ENCODE results near the gene COG2. TPM values are rescaled to one million over a fixed set of nuclear protein-coding genes. Genes with fewer than 3 reads are reported as not detected.

COG2 gene
- total and polyA plus RNA-seq, 2 of the 13 experiments (the other 11 are each of a cell fraction or from before 2014, with no cell fraction given) = 16.8 to 36.3 TPM

DNA sequence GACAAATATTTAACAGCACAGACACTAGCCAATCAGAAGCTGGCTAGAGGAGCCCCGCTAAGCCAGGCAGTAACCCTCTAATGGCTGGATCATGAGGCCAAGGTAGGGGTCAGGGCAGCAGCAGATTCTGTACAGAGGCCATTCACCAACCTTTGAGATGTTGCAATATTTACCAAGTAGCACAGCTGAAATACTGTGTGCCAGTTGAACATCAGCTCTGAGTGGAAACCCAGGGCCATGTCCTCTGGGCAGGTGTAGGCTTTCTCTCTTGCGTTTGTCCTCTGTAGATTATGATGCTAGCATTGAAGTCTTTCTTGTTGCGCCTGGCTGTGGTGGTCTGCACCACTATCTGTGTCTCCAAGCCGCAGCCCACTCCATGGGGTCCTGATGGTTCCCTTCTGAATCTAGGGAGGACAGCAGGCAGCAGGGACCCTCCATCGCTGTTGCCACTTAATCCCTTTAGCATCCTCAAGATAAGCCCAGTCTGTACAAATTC lies 2.5 kb upstream of the COG2 start (continued):
- TF ChIP-seq, protein P1, sequence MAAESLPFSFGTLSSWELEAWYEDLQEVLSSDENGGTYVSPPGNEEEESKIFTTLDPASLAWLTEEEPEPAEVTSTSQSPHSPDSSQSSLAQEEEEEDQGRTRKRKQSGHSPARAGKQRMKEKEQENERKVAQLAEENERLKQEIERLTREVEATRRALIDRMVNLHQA (CRISPR knock-in tag; IDR thresholded peaks at IDR 0.05) = no peak
- TF ChIP-seq HES4 (CRISPR knock-in tag; IDR thresholded peaks at IDR 0.05; ENCODE audit: borderline replicate concordance) (no peak), HOXD1 (CRISPR knock-in tag; IDR thresholded peaks at IDR 0.05) (0 out of 2 replicates have a peak, but pooled peaks have one; percentile 45), CSRNP2 (CRISPR knock-in tag; conservative IDR thresholded peaks at IDR 0.05; ENCODE audit: low read depth) (no peak), SOX13 (IDR thresholded peaks at IDR 0.05) (no peak), SOX13 (CRISPR knock-in tag; conservative IDR thresholded peaks at IDR 0.05 in 1 of 2, IDR thresholded peaks at IDR 0.05 in 1 of 2) (peak in 1 of 2 experiments; percentile 90; a peak in 2 of 4 replicates), ZMYM2 (CRISPR knock-in tag; IDR thresholded peaks at IDR 0.05) (no peak), ZNF160 (CRISPR knock-in tag; IDR thresholded peaks at IDR 0.05) (no peak), CBX1 (IDR thresholded peaks at IDR 0.05; ENCODE audit: low read depth) (peak; percentile 35), ZNF235 (CRISPR knock-in tag; IDR thresholded peaks at IDR 0.05; ENCODE audit: borderline replicate concordance) (no peak), POLR2A (IDR thresholded peaks at IDR 0.05; ENCODE audit: insufficient read depth in 1 of 2, low read depth in 2 of 2, low read length in 2 of 2) (no peak), E2F1 (CRISPR knock-in tag; IDR thresholded peaks at IDR 0.05) (no peak), SPEN (CRISPR knock-in tag; IDR thresholded peaks at IDR 0.05; ENCODE audit: low read depth) (peak; percentile 68), MZF1 (CRISPR knock-in tag; IDR thresholded peaks at IDR 0.05; ENCODE audit: borderline replicate concordance) (no peak), RARG (CRISPR knock-in tag; IDR thresholded peaks at IDR 0.05; ENCODE audit: low read depth) (no peak), IRF2 (CRISPR knock-in tag; IDR thresholded peaks at IDR 0.05) (peak; percentile 78), KAT2B (IDR thresholded peaks at IDR 0.05; ENCODE audit: borderline replicate concordance, low read depth, low read length) (no peak), SMAD9 (CRISPR knock-in tag; IDR thresholded peaks at IDR 0.05) (no peak), ZNF124 (CRISPR knock-in tag; IDR thresholded peaks at IDR 0.05) (peak; percentile 84; the same call in 1 of the 2 replicates), ZNF251 (CRISPR knock-in tag; IDR thresholded peaks at IDR 0.05) (no peak)
- TF ChIP-seq, protein P2, sequence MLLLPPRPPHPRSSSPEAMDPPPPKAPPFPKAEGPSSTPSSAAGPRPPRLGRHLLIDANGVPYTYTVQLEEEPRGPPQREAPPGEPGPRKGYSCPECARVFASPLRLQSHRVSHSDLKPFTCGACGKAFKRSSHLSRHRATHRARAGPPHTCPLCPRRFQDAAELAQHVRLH (CRISPR knock-in tag; IDR thresholded peaks at IDR 0.05; ENCODE audit: borderline replicate concordance, low read depth) = peak; percentile 74; the same call in 1 of the 2 replicates
- TF ChIP-seq, protein P3, sequence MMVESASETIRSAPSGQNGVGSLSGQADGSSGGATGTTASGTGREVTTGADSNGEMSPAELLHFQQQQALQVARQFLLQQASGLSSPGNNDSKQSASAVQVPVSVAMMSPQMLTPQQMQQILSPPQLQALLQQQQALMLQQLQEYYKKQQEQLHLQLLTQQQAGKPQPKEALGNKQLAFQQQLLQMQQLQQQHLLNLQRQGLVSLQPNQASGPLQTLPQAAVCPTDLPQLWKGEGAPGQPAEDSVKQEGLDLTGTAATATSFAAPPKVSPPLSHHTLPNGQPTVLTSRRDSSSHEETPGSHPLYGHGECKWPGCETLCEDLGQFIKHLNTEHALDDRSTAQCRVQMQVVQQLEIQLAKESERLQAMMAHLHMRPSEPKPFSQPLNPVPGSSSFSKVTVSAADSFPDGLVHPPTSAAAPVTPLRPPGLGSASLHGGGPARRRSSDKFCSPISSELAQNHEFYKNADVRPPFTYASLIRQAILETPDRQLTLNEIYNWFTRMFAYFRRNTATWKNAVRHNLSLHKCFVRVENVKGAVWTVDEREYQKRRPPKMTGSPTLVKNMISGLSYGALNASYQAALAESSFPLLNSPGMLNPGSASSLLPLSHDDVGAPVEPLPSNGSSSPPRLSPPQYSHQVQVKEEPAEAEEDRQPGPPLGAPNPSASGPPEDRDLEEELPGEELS (CRISPR knock-in tag; IDR thresholded peaks at IDR 0.05) = peak; percentile 90
- TF ChIP-seq, protein P4, sequence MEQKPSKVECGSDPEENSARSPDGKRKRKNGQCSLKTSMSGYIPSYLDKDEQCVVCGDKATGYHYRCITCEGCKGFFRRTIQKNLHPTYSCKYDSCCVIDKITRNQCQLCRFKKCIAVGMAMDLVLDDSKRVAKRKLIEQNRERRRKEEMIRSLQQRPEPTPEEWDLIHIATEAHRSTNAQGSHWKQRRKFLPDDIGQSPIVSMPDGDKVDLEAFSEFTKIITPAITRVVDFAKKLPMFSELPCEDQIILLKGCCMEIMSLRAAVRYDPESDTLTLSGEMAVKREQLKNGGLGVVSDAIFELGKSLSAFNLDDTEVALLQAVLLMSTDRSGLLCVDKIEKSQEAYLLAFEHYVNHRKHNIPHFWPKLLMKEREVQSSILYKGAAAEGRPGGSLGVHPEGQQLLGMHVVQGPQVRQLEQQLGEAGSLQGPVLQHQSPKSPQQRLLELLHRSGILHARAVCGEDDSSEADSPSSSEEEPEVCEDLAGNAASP (CRISPR knock-in tag; IDR thresholded peaks at IDR 0.05; ENCODE audit: borderline replicate concordance) = peak; percentile 89
